Measurements from ENCODE around the gene SRL. TPM values are rescaled to one million over a fixed set of nuclear protein-coding genes. Genes with fewer than 3 reads are reported as not detected.

SRL gene
- polyA plus RNA-seq, 3 donors = not detected

- intact Hi-C loops (cut with micrococcal nuclease) = no loop called here
- Mint-ChIP-seq H3K27ac (no peak overlapping the region), H3K27me3 (ENCODE audit: low read depth in 3 of 3) (peaks cover 8 to 32% (median 20%) of the 10 kb centered on the region in 3 donors), H3K4me3 (no peak overlapping the region), H3K4me1 (peaks cover 9% of the 10 kb centered on the region), H3K9me3 (peaks cover 0 to 1% (median 0%) of the 10 kb centered on the region in 7 donors), H3K36me3 (no peaks in the 10 kb centered on the region)
- Histone ChIP-seq H4K20me1 (ENCODE audit: insufficient read depth, low read length) (no peaks in the 10 kb centered on the region), H3K4me1 (ENCODE audit: control insufficient read depth in 1 of 2, insufficient read depth in 2 of 2, low read length in 2 of 2) (peaks cover 7 to 10% of the 10 kb centered on the region in 2 donors), H3K36me3 (replicated peaks in 1 of 2; ENCODE audit: control insufficient read depth in 1 of 2, insufficient read depth in 2 of 2, low read length in 2 of 2) (no peaks in the 10 kb centered on the region), H3K27me3 (ENCODE audit: control insufficient read depth in 2 of 2, insufficient read depth in 2 of 2, low read length in 2 of 2) (peaks cover 0 to 16% of the 10 kb centered on the region in 2 donors), H3K79me2 (ENCODE audit: insufficient read depth, low read length) (no peaks in the 10 kb centered on the region), H3K9ac (ENCODE audit: insufficient read depth, low read length, poor library complexity, severe bottlenecking) (no peak overlapping the region), H3K27ac (ENCODE audit: low read depth in 1 of 2, low read length in 2 of 2) (no peak overlapping the region), H3K4me2 (replicated peaks; ENCODE audit: extremely low read depth, low read length, poor library complexity, severe bottlenecking) (no peak overlapping the region), H3K9me3 (replicated peaks in 1 of 2; ENCODE audit: control insufficient read depth in 1 of 2, insufficient read depth in 1 of 2, low read length in 2 of 2) (no peaks in the 10 kb centered on the region), H2AFZ (ENCODE audit: insufficient read depth, low read depth, low read length, poor library complexity, severe bottlenecking) (no peak overlapping the region), H3K4me3 (replicated peaks in 1 of 3; ENCODE audit: low read depth in 2 of 3, low read length in 3 of 3) (no peak overlapping the region)
- 96% methylated on average over 3 of the region's 6 CpGs for WGBS (ENCODE audit: insufficient coverage)
- TF ChIP-seq, protein P1, sequence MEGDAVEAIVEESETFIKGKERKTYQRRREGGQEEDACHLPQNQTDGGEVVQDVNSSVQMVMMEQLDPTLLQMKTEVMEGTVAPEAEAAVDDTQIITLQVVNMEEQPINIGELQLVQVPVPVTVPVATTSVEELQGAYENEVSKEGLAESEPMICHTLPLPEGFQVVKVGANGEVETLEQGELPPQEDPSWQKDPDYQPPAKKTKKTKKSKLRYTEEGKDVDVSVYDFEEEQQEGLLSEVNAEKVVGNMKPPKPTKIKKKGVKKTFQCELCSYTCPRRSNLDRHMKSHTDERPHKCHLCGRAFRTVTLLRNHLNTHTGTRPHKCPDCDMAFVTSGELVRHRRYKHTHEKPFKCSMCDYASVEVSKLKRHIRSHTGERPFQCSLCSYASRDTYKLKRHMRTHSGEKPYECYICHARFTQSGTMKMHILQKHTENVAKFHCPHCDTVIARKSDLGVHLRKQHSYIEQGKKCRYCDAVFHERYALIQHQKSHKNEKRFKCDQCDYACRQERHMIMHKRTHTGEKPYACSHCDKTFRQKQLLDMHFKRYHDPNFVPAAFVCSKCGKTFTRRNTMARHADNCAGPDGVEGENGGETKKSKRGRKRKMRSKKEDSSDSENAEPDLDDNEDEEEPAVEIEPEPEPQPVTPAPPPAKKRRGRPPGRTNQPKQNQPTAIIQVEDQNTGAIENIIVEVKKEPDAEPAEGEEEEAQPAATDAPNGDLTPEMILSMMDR (IDR thresholded peaks at IDR 0.05) = no peak
- no peak for DNase-seq
Observed at GRCh38 chr16:4209666-4210065, 32.2 kb downstream of the SRL start.

DNA sequence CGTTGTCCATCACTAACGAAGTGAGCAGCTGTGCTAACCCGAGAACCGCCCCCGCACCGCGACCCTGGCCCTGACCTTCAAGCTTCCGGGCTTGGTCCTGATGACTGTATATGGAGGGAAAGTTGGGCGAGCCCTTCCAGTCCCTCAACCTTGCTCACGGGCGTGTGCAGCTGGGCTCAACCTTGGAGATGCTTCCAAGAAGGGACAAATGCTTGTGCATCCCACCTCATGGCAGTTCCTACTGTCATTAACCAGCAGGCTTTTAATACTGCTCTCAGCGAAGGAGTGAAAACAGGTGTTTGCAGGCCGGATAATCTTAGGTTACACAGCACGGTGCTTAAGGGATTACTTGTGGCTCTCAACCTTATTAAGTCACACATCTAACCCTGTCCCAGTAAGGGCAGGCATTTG lies 33.5 kb downstream of the SRL start:
- Histone ChIP-seq H3K4me1 (ENCODE audit: control insufficient read depth in 1 of 2, insufficient read depth in 2 of 2, low read length in 2 of 2) (peaks cover 7 to 10% of the 10 kb centered on the region in 2 donors), H3K27me3 (ENCODE audit: control insufficient read depth in 2 of 2, insufficient read depth in 2 of 2, low read length in 2 of 2) (peaks cover 0 to 16% of the 10 kb centered on the region in 2 donors), H3K27ac (ENCODE audit: low read depth in 1 of 2, low read length in 2 of 2) (no peak overlapping the region), H3K4me2 (replicated peaks; ENCODE audit: extremely low read depth, low read length, poor library complexity, severe bottlenecking) (no peak overlapping the region), H2AFZ (ENCODE audit: insufficient read depth, low read depth, low read length, poor library complexity, severe bottlenecking) (no peak overlapping the region), H3K36me3 (replicated peaks in 1 of 2; ENCODE audit: control insufficient read depth in 1 of 2, insufficient read depth in 2 of 2, low read length in 2 of 2) (no peaks in the 10 kb centered on the region), H3K9me3 (replicated peaks in 1 of 2; ENCODE audit: control insufficient read depth in 1 of 2, insufficient read depth in 1 of 2, low read length in 2 of 2) (no peaks in the 10 kb centered on the region), H3K4me3 (replicated peaks in 1 of 3; ENCODE audit: low read depth in 2 of 3, low read length in 3 of 3) (no peak overlapping the region), H3K9ac (ENCODE audit: insufficient read depth, low read length, poor library complexity, severe bottlenecking) (no peak overlapping the region), H4K20me1 (ENCODE audit: insufficient read depth, low read length) (no peaks in the 10 kb centered on the region), H3K79me2 (ENCODE audit: insufficient read depth, low read length) (no peaks in the 10 kb centered on the region)
- 94% methylated on average over 7 of the region's 14 CpGs for WGBS (ENCODE audit: insufficient coverage)
- H3K4me3 Mint-ChIP-seq = no peak overlapping the region
- intact Hi-C loops (cut with micrococcal nuclease) = no loop called here
- no peaks in the 10 kb centered on the region for H3K36me3 Mint-ChIP-seq
- peaks cover 4 to 32% (median 23%) of the 10 kb centered on the region in 3 donors for H3K27me3 Mint-ChIP-seq (ENCODE audit: low read depth in 3 of 3)
- DNase-seq = no peak
- TF ChIP-seq, protein P1 (IDR thresholded peaks at IDR 0.05) = no peak
- H3K9me3 Mint-ChIP-seq = peaks cover 0 to 1% (median 0%) of the 10 kb centered on the region in 7 donors
- H3K4me1 Mint-ChIP-seq = peaks cover 9% of the 10 kb centered on the region
- no peak overlapping the region for H3K27ac Mint-ChIP-seq
